Spinal cord (tissue), 10 donors: ENCODE results near the gene LRRTM4. TPM values are rescaled to one million over a fixed set of nuclear protein-coding genes. Genes with fewer than 3 reads are reported as not detected.
"Not testable (repeated sequence)": the region's sequence is repeated elsewhere in the genome, so short reads cannot be mapped to it uniquely, and the experiment has no call there.

ENCODE experiments used
- DNase-seq, 6 donors: peaks; one replicate each; pipeline versions ENCODE4 v3.0.0 to v3.0.0-alpha.2; 2013 to 2015; ENCODE audit warnings: low spot score in 6 of 6, low read depth in 4 of 6
- H3K27ac ChIP-seq: one replicate; pipeline ENCODE4 v1.5.1; 2013; ENCODE audit warnings: low read depth, low read length, control low read depth
- H3K27me3 ChIP-seq: one replicate; pipeline ENCODE4 v1.6.1; 2013; ENCODE audit warnings: low read length; ENCODE audit not compliant: control insufficient read depth, insufficient read depth
- H3K36me3 ChIP-seq: one replicate; pipeline ENCODE4 v1.6.1; 2013; ENCODE audit warnings: low read length; ENCODE audit not compliant: control insufficient read depth, insufficient read depth
- H3K4me1 ChIP-seq: one replicate; pipeline ENCODE4 v1.6.1; 2013; ENCODE audit warnings: low read length; ENCODE audit not compliant: control insufficient read depth, insufficient read depth
- H3K4me3 ChIP-seq: one replicate; pipeline ENCODE4 v1.5.1; 2013; ENCODE audit warnings: low read depth, low read length, control low read depth
- H3K9me3 ChIP-seq: one replicate; pipeline ENCODE4 v1.6.1; 2013; ENCODE audit warnings: low read length; ENCODE audit not compliant: control insufficient read depth, insufficient read depth
- WGBS: methylation state at CpG from one replicate; pipeline ENCODE4 v1.1.5; 2013; ENCODE audit warnings: missing lambda C conversion rate; ENCODE audit not compliant: insufficient coverage; 5-methylcytosine and 5-hydroxymethylcytosine counted together
- polyA plus RNA-seq, 2 donors: library from polyadenylated mRNA; unstranded; fragments of 120-200 nt; gene quantifications; one replicate each; pipeline ENCODE4 v1.2.1, GENCODE V29; 2013; ENCODE audit not compliant: insufficient read length in 2 of 2
- small RNA-seq: library from RNA; depleted of rRNA; stranded (forward); fragments of <200 nt; gene quantifications from one replicate; pipeline ENCODE3, GENCODE V24; 2014; ENCODE audit warnings: low replicate concordance
- total RNA-seq, 2 donors: library from RNA; depleted of rRNA in 1 of 2; stranded (reverse); fragments of 120-200 nt in 1 of 2; fragments of >200 nt in 1 of 2; gene quantifications; one replicate each; pipeline versions ENCODE4 v1.2.3 to v1.2.4, GENCODE V29; 2013 to 2014
- donor health status: healthy.

The LRRTM4 gene
- total and polyA plus RNA-seq, 4 donors: 12.6 to 30.4 (median 14.8) TPM

- H3K27me3 ChIP-seq: no peaks in the 10 kb centered on the region
- H3K4me3 ChIP-seq: no peak overlapping the region
- H3K27ac ChIP-seq: no peak overlapping the region
- no peak for DNase-seq
- WGBS: no CpG with 5 or more reads among the region's 3 CpGs
- H3K36me3 ChIP-seq: no peaks in the 10 kb centered on the region
- no peaks in the 10 kb centered on the region for H3K4me1 ChIP-seq
- no peaks in the 10 kb centered on the region for H3K9me3 ChIP-seq
These were observed 808.9 kb downstream of the LRRTM4 start for GRCh38 chr2:76713312-76713711.

GRCh38 chr2:76711490-76711889 lies 810.7 kb downstream of the LRRTM4 start:
- H3K27me3 ChIP-seq: no peaks in the 10 kb centered on the region
- H3K4me3 ChIP-seq: no peak overlapping the region
- DNase-seq: no peak
- WGBS: 30% methylated on average over 2 of the region's 2 CpGs
- no peak overlapping the region for H3K27ac ChIP-seq
- H3K36me3 ChIP-seq: no peaks in the 10 kb centered on the region
- H3K4me1 ChIP-seq: no peaks in the 10 kb centered on the region
- H3K9me3 ChIP-seq: no peaks in the 10 kb centered on the region

- H3K27me3 ChIP-seq: no peaks in the 10 kb centered on the region
- no peaks in the 10 kb centered on the region for H3K36me3 ChIP-seq
- H3K4me3 ChIP-seq: no peak overlapping the region
- H3K9me3 ChIP-seq: no peaks in the 10 kb centered on the region
- 92% methylated on average over 5 of the region's 6 CpGs for WGBS
- no peak overlapping the region for H3K27ac ChIP-seq
- DNase-seq: no peak
- no peaks in the 10 kb centered on the region for H3K4me1 ChIP-seq
These were observed 821.3 kb downstream of the LRRTM4 start for GRCh38 chr2:76700894-76701293.

- H3K36me3 ChIP-seq, H3K27me3 ChIP-seq, H3K4me3 ChIP-seq, DNase-seq, H3K27ac ChIP-seq, H3K9me3 ChIP-seq, H3K4me1 ChIP-seq: not testable (repeated sequence)
- over 99% methylated on average over 33 of the region's 33 CpGs for WGBS
These were observed 824.0 kb downstream of the LRRTM4 start for GRCh38 chr2:76697998-76698713.

Small RNA genes lying within 50 kb of the gene (small RNA-seq; reads per million reads assigned to genes)
- not detected for gene RNA5SP98
